Liver (tissue), 9 donors: ENCODE data around the gene FCSK. TPM values are rescaled to one million over a fixed set of nuclear protein-coding genes. Genes with fewer than 3 reads are reported as not detected.

Experiments
- DNase-seq: peaks from one replicate; pipeline ENCODE4 v3.0.0-alpha.2; 2017; ENCODE audit warnings: low spot score
- H3K27ac ChIP-seq, 2 donors: one replicate each; pipeline ENCODE4 v1.7.0; 2013; ENCODE audit warnings: inconsistent platforms in 2 of 2, low read length in 2 of 2, control low read depth in 1 of 2, low read depth in 1 of 2, mild to moderate bottlenecking in 1 of 2
- H3K27me3 ChIP-seq, 4 donors: one replicate each; pipeline versions ENCODE4 v1.6.1 to v1.7.0; 2013; ENCODE audit warnings: low read length in 3 of 4, inconsistent platforms in 1 of 4, mild to moderate bottlenecking in 1 of 4, moderate library complexity in 1 of 4; ENCODE audit not compliant: control insufficient read depth in 4 of 4, insufficient read depth in 4 of 4
- H3K36me3 ChIP-seq, 4 donors: one replicate each; pipeline versions ENCODE4 v1.6.1 to v1.7.0; 2013; ENCODE audit warnings: low read length in 3 of 4, mild to moderate bottlenecking in 3 of 4, low read depth in 1 of 4, moderate library complexity in 1 of 4; ENCODE audit not compliant: control insufficient read depth in 4 of 4, insufficient read depth in 3 of 4
- H3K4me1 ChIP-seq, 4 donors: one replicate each; pipeline versions ENCODE4 v1.6.1 to v1.7.0; 2013; ENCODE audit warnings: low read length in 3 of 4, mild to moderate bottlenecking in 3 of 4, moderate library complexity in 1 of 4; ENCODE audit not compliant: control insufficient read depth in 4 of 4, insufficient read depth in 4 of 4
- H3K4me3 ChIP-seq, 3 donors: one replicate each; pipeline versions ENCODE4 v1.6.1 to v1.7.0; 2013; ENCODE audit warnings: low read length in 3 of 3, control low read depth in 1 of 3, low read depth in 1 of 3, mild to moderate bottlenecking in 1 of 3
- H3K9ac ChIP-seq, 2 donors: one replicate each; pipeline ENCODE4 v1.7.0; 2013; ENCODE audit warnings: low read length in 2 of 2, mild to moderate bottlenecking in 2 of 2, moderate library complexity in 2 of 2, control low read depth in 1 of 2, low read depth in 1 of 2
- H3K9me3 ChIP-seq, 4 donors: one replicate each; pipeline versions ENCODE4 v1.6.1 to v1.7.0; 2013; ENCODE audit warnings: low read length in 3 of 4; ENCODE audit not compliant: control insufficient read depth in 4 of 4
- EGR1 ChIP-seq, 2 donors: IDR thresholded peaks; 2 replicates each; pipeline ENCODE4 v1.6.1; 2016 to 2018; ENCODE audit warnings: antibody characterized with exemption in 2 of 2, low read depth in 2 of 2
- FOXA1 ChIP-seq: IDR thresholded peaks from 2 replicates; pipeline ENCODE4 v1.6.1; 2016; ENCODE audit warnings: antibody characterized with exemption
- FOXA2 ChIP-seq: IDR thresholded peaks from 2 replicates; pipeline ENCODE4 v1.6.1; 2016; ENCODE audit warnings: antibody characterized with exemption
- GABPA ChIP-seq, 2 donors: IDR thresholded peaks in 1 of 2; conservative IDR thresholded peaks in 1 of 2; 2 replicates each; pipeline ENCODE4 v1.6.1; 2016; ENCODE audit warnings: antibody characterized with exemption in 2 of 2, mild to moderate bottlenecking in 1 of 2, moderate library complexity in 1 of 2
- HNF4G ChIP-seq: IDR thresholded peaks from 2 replicates; pipeline ENCODE4 v1.6.1; 2016; ENCODE audit warnings: antibody characterized with exemption
- JUND ChIP-seq, 2 donors: IDR thresholded peaks; 2 replicates each; pipeline ENCODE4 v1.6.1; 2016; ENCODE audit warnings: antibody characterized with exemption in 2 of 2
- SP1 ChIP-seq: IDR thresholded peaks from 2 replicates; pipeline ENCODE4 v1.6.1; 2018; ENCODE audit warnings: antibody characterized with exemption, mild to moderate bottlenecking
- TAF1 ChIP-seq: conservative IDR thresholded peaks from 2 replicates; pipeline ENCODE4 v1.6.1; 2016; ENCODE audit warnings: antibody characterized with exemption, mild to moderate bottlenecking
- YY1 ChIP-seq: IDR thresholded peaks from 2 replicates; pipeline ENCODE4 v1.6.1; 2016; ENCODE audit warnings: antibody characterized with exemption, mild to moderate bottlenecking
- WGBS: extraction: QIAGEN DNeasy Blood & Tissue Kit; methylation state at CpG from one replicate; pipeline ENCODE4 v1.1.7; 2013; 5-methylcytosine and 5-hydroxymethylcytosine counted together
- polyA plus RNA-seq, 2 donors: library from polyadenylated mRNA; stranded (reverse) in 1 of 2; unstranded in 1 of 2; fragments of 200-250 nt in 1 of 2; fragments of >200 nt in 1 of 2; fragmentation: Nextera tagmentation in 1 of 2; extraction: Ambion mirVana in 1 of 2; gene quantifications; one replicate each; pipeline versions ENCODE4 v1.2.1 to v1.2.3, GENCODE V29; 2013 to 2015
- total RNA-seq, 2 donors: library from RNA; depleted of rRNA; stranded (reverse); fragments of >200 nt; gene quantifications; one replicate each; pipeline ENCODE4 v1.2.3, GENCODE V29; 2014
- TF ChIP-seq, protein P1 (sequence below): IDR thresholded peaks from 2 replicates; pipeline ENCODE4 v1.6.1; 2016; ENCODE audit warnings: antibody characterized with exemption
- TF ChIP-seq, protein P2 (sequence below): IDR thresholded peaks from 2 replicates; pipeline ENCODE4 v1.6.1; 2016; ENCODE audit warnings: antibody characterized with exemption
- TF ChIP-seq, protein P3 (sequence below): fragments of 150-350 bp; IDR thresholded peaks from 2 replicates; pipeline ENCODE4 v1.5.1; 2017; ENCODE audit warnings: improper control_type of control experiment, low read depth, low read length; ENCODE audit not compliant: missing input control
- TF ChIP-seq, protein P4 (sequence below): IDR thresholded peaks from 2 replicates; pipeline ENCODE4 v1.6.1; 2016; ENCODE audit warnings: antibody characterized with exemption, mild to moderate bottlenecking
- TF ChIP-seq, protein P5 (sequence below): IDR thresholded peaks from 2 replicates; pipeline ENCODE4 v1.6.1; 2016; ENCODE audit warnings: antibody characterized with exemption
- donor health status: healthy.
- donor health status: healthy.
- donor health status: healthy.
- donor health status: healthy.
- donor health status: healthy.

Gene FCSK
- total and polyA plus RNA-seq, 4 donors, result 4.3 to 20.2 (median 8.5) TPM

DNA sequence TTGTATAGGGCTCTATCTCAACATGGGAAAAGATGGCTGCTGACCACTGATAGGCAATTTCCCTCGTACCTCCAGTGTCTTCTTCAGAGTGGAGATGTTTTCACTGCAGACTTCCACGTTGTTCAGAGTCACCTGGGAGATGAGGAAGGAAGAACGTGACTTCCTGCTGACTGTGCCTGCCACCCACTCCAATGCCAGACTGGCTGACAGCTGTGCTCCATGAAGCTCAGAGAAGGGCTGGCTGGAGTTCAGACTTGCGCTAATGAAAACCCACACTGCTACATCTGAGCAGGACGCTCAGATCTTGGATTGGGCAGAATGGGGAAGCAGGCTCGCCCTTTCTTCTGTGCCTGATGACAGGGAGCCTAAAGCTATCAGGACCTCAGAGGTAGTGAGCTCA, 35.9 kb downstream of the FCSK start (continued):
- TF ChIP-seq FOXA2 (no peak), SP1 (no peak), JUND (IDR thresholded peaks at IDR 0.05) (no peak), EGR1 (IDR thresholded peaks at IDR 0.05; ENCODE audit: low read depth in 2 of 2) (no peak), GABPA (IDR thresholded peaks at IDR 0.05 in 1 of 2, conservative IDR thresholded peaks at IDR 0.05 in 1 of 2) (no peak), HNF4G (no peak)
- TF ChIP-seq, protein P1, sequence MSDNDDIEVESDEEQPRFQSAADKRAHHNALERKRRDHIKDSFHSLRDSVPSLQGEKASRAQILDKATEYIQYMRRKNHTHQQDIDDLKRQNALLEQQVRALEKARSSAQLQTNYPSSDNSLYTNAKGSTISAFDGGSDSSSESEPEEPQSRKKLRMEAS, result no peak

DNA sequence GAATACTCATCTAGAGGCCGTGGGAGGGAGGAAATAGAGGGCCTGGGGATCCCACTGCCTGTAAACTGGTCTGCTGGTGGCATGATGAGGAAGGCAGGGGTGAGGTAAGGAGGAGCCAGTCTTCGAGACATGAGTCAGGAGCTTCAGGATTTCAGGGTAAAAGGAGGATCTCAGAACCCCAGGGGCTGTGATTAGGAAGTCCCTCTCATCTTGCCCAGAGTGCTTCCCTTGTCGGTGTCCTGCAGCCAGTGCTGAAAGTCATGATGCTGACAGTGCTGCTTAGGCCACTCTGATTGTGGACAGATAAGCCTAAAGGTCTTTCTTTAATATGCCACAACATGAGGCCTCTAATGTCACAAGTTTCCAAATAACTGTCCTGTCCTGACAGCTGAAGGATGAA, 39.4 kb downstream of the FCSK start:
- Histone ChIP-seq H3K9me3 (no peaks in the 10 kb centered on the region), H3K27ac (no peak overlapping the region), H3K4me3 (no peak overlapping the region), H3K27me3 (no peaks in the 10 kb centered on the region), H3K9ac (no peak overlapping the region), H3K4me1 (no peaks in the 10 kb centered on the region), H3K36me3 (peaks cover 10 to 69% (median 50%) of the 10 kb centered on the region in 4 donors)
- TF ChIP-seq, protein P2, sequence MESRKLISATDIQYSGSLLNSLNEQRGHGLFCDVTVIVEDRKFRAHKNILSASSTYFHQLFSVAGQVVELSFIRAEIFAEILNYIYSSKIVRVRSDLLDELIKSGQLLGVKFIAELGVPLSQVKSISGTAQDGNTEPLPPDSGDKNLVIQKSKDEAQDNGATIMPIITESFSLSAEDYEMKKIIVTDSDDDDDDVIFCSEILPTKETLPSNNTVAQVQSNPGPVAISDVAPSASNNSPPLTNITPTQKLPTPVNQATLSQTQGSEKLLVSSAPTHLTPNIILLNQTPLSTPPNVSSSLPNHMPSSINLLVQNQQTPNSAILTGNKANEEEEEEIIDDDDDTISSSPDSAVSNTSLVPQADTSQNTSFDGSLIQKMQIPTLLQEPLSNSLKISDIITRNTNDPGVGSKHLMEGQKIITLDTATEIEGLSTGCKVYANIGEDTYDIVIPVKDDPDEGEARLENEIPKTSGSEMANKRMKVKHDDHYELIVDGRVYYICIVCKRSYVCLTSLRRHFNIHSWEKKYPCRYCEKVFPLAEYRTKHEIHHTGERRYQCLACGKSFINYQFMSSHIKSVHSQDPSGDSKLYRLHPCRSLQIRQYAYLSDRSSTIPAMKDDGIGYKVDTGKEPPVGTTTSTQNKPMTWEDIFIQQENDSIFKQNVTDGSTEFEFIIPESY, result no peak
- TF ChIP-seq JUND (IDR thresholded peaks at IDR 0.05) (no peak), YY1 (no peak), FOXA1 (no peak), FOXA2 (no peak), SP1 (no peak), TAF1 (no peak)
- TF ChIP-seq, protein P3, sequence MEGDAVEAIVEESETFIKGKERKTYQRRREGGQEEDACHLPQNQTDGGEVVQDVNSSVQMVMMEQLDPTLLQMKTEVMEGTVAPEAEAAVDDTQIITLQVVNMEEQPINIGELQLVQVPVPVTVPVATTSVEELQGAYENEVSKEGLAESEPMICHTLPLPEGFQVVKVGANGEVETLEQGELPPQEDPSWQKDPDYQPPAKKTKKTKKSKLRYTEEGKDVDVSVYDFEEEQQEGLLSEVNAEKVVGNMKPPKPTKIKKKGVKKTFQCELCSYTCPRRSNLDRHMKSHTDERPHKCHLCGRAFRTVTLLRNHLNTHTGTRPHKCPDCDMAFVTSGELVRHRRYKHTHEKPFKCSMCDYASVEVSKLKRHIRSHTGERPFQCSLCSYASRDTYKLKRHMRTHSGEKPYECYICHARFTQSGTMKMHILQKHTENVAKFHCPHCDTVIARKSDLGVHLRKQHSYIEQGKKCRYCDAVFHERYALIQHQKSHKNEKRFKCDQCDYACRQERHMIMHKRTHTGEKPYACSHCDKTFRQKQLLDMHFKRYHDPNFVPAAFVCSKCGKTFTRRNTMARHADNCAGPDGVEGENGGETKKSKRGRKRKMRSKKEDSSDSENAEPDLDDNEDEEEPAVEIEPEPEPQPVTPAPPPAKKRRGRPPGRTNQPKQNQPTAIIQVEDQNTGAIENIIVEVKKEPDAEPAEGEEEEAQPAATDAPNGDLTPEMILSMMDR, result no peak
- TF ChIP-seq, protein P1, result no peak
- TF ChIP-seq, protein P4, sequence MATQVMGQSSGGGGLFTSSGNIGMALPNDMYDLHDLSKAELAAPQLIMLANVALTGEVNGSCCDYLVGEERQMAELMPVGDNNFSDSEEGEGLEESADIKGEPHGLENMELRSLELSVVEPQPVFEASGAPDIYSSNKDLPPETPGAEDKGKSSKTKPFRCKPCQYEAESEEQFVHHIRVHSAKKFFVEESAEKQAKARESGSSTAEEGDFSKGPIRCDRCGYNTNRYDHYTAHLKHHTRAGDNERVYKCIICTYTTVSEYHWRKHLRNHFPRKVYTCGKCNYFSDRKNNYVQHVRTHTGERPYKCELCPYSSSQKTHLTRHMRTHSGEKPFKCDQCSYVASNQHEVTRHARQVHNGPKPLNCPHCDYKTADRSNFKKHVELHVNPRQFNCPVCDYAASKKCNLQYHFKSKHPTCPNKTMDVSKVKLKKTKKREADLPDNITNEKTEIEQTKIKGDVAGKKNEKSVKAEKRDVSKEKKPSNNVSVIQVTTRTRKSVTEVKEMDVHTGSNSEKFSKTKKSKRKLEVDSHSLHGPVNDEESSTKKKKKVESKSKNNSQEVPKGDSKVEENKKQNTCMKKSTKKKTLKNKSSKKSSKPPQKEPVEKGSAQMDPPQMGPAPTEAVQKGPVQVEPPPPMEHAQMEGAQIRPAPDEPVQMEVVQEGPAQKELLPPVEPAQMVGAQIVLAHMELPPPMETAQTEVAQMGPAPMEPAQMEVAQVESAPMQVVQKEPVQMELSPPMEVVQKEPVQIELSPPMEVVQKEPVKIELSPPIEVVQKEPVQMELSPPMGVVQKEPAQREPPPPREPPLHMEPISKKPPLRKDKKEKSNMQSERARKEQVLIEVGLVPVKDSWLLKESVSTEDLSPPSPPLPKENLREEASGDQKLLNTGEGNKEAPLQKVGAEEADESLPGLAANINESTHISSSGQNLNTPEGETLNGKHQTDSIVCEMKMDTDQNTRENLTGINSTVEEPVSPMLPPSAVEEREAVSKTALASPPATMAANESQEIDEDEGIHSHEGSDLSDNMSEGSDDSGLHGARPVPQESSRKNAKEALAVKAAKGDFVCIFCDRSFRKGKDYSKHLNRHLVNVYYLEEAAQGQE, result no peak
- TF ChIP-seq, protein P5, sequence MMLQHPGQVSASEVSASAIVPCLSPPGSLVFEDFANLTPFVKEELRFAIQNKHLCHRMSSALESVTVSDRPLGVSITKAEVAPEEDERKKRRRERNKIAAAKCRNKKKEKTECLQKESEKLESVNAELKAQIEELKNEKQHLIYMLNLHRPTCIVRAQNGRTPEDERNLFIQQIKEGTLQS, result no peak
- 93% methylated on average over 3 of the region's 3 CpGs for WGBS
- no peak for DNase-seq
